Transverse colon (tissue), 4 donors: Measurements from ENCODE around the gene NUDT6.

Experiments used
- CTCF ChIP-seq, 5 experiments: fragments of 200-600 bp in 3 of 5; fragments of 450-650 bp in 2 of 5; sonication (generic) in 3 of 5; IDR thresholded peaks; 1 replicate in 2 of 5; 2 replicates in 3 of 5; pipeline ENCODE4 v1.5.1; 2016 to 2017; ENCODE audit warnings: antibody characterized with exemption in 5 of 5, inconsistent platforms in 3 of 5, mild to moderate bottlenecking in 2 of 5, moderate library complexity in 1 of 5
- POLR2A ChIP-seq: fragments of 450-650 bp; IDR thresholded peaks from one replicate; pipeline ENCODE4 v1.6.1; 2016; ENCODE audit warnings: antibody characterized with exemption, mild to moderate bottlenecking, moderate library complexity
- POLR2AphosphoS5 ChIP-seq, 3 donors: sonication (generic); formaldehyde crosslinking; IDR thresholded peaks; one replicate each; pipeline ENCODE4 v1.6.1; 2016; ENCODE audit warnings: antibody characterized with exemption in 3 of 3

GRCh38 chr4:122898370-122899150 is 23.8 kb downstream of the NUDT6 start:
- TF ChIP-seq CTCF (IDR thresholded peaks at IDR 0.05) = no peak
- TF ChIP-seq POLR2A = no peak
- no peak for TF ChIP-seq POLR2AphosphoS5 (IDR thresholded peaks at IDR 0.05)
